Neural progenitor cell (in vitro differentiated cells): ENCODE data around the gene HCFC1.

ENCODE experiments used
- CTCF ChIP-seq: fragments of 200-600 bp; sonication (generic); IDR thresholded peaks from 2 replicates; pipeline ENCODE4 v1.5.1; 2017; ENCODE audit warnings: antibody characterized with exemption, mild to moderate bottlenecking
- EZH2 ChIP-seq: fragments of 200-600 bp; sonication (generic); IDR thresholded peaks from 2 replicates; pipeline ENCODE4 v1.6.1; 2017; ENCODE audit warnings: antibody characterized with exemption, mild to moderate bottlenecking, moderate library complexity

GRCh38 chrX:153903238-153903980 is 68.2 kb downstream of the HCFC1 start:
- no peak for TF ChIP-seq CTCF
- no peak for TF ChIP-seq EZH2
